ENCODE data around the gene FAM43A.

The FAM43A gene

GRCh38 chr3:194685718-194686413 lies at the start of gene FAM43A:
Gene FAM43A, plus strand, starts transcription at chr3:194685883. Its CDS starts 944 bp downstream, at chr3:194686827.
- peak; percentile 82 to 88 for DNase-seq

- DNase-seq: no peak
Observed at GRCh38 chr3:194637066-194637465, 48.6 kb upstream of the FAM43A start.

GRCh38 chr3:194637541-194638400 lies 47.9 kb upstream of the FAM43A start:
- DNase-seq: no peak

GRCh38 chr3:194638991-194639605 lies 46.6 kb upstream of the FAM43A start:
- DNase-seq: no peak

- DNase-seq: peak; percentile 19 to 42
Observed at GRCh38 chr3:194640829-194641228, 44.9 kb upstream of the FAM43A start.

- DNase-seq: no peak
Observed at GRCh38 chr3:194642769-194643168, 42.9 kb upstream of the FAM43A start.

- DNase-seq: no peak
Observed at GRCh38 chr3:194647747-194648146, 37.9 kb upstream of the FAM43A start.

GRCh38 chr3:194654443-194654842 lies 31.2 kb upstream of the FAM43A start:
- no peak for DNase-seq

- DNase-seq: no peak
Observed at GRCh38 chr3:194657439-194657838, 28.2 kb upstream of the FAM43A start.

GRCh38 chr3:194658477-194659242 lies 27.0 kb upstream of the FAM43A start:
- DNase-seq: no peak

GRCh38 chr3:194659778-194660177 lies 25.9 kb upstream of the FAM43A start:
- no peak for DNase-seq

GRCh38 chr3:194661374-194661773 lies 24.3 kb upstream of the FAM43A start:
- DNase-seq: no peak

- DNase-seq: no peak
Observed at GRCh38 chr3:194661946-194662345, 23.7 kb upstream of the FAM43A start.

- DNase-seq: no peak
Observed at GRCh38 chr3:194664857-194665256, 20.8 kb upstream of the FAM43A start.

- DNase-seq: no peak
Observed at GRCh38 chr3:194667363-194667762, 18.3 kb upstream of the FAM43A start.

GRCh38 chr3:194671511-194671899 lies 14.2 kb upstream of the FAM43A start:
- DNase-seq: no peak

- DNase-seq: peak; percentile 88 to 91
Observed at GRCh38 chr3:194671900-194672808, 13.5 kb upstream of the FAM43A start, which contains the start of gene LSG1. Gene LSG1, minus strand, starts transcription at chr3:194672191. Its CDS starts 29 bp downstream, at chr3:194672162.

- DNase-seq: no peak
Observed at GRCh38 chr3:194672876-194673275, 12.8 kb upstream of the FAM43A start.

- DNase-seq: no peak
Observed at GRCh38 chr3:194673761-194674160, 11.9 kb upstream of the FAM43A start.

GRCh38 chr3:194675081-194675640 lies 10.5 kb upstream of the FAM43A start:
- DNase-seq: peak; percentile 81 to 86

GRCh38 chr3:194675680-194676079 lies 10.0 kb upstream of the FAM43A start:
- no peak for DNase-seq

Data from activated CD4-positive, alpha-beta T cell treated with anti-CD3 and anti-CD28 coated beads, Interleukin-2, amount 50 U/mL, for 48 hours (primary cell).